Choroid plexus epithelial cell (primary cell): Measurements from ENCODE around the gene NFU1.

Experiments
- DNase-seq: peaks from one replicate; pipeline ENCODE4 v3.0.0-alpha.2; 2010; ENCODE audit warnings: low read depth
- H3K4me3 ChIP-seq: 2 replicates; pipeline ENCODE4 v1.5.1; 2011; ENCODE audit warnings: low read depth, mild to moderate bottlenecking, control low read depth, low read length, moderate library complexity
- CTCF ChIP-seq: conservative IDR thresholded peaks from 2 replicates; pipeline ENCODE4 v1.5.1; 2011; ENCODE audit warnings: low read depth, mild to moderate bottlenecking, control low read depth, inconsistent platforms, low read length, moderate library complexity

NFU1 gene

DNA sequence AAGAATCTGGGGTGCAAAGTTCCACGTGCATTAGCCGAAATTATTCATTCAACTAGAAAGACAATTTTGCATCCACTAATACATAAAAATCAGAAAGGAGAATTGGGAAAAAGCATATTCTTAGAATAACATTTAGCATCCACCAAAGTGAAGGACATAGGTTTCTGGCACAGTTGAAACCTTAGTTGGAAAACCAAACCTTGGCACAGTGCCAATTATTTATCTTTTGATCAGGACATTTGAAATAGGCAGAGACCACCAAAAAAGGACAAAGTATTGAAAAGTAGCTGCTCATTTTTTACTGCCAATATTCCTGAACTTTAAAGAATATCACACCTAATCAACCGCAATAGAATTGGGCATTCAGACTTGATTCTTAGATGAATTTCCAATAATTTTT lies 25.5 kb upstream of the NFU1 start:
- no peak for DNase-seq
- no peak overlapping the region for H3K4me3 ChIP-seq
- TF ChIP-seq CTCF = no peak

- no peak for DNase-seq
- TF ChIP-seq CTCF = no peak
- H3K4me3 ChIP-seq = no peak overlapping the region
Observed at GRCh38 chr2:69461404-69461803, 24.2 kb upstream of the NFU1 start.

GRCh38 chr2:69459936-69460335 lies 22.7 kb upstream of the NFU1 start:
- no peak for TF ChIP-seq CTCF
- H3K4me3 ChIP-seq = no peak overlapping the region
- no peak for DNase-seq

- no peak for TF ChIP-seq CTCF
- H3K4me3 ChIP-seq = no peak overlapping the region
- DNase-seq = no peak
Observed at GRCh38 chr2:69456950-69457445, 19.8 kb upstream of the NFU1 start.

DNA sequence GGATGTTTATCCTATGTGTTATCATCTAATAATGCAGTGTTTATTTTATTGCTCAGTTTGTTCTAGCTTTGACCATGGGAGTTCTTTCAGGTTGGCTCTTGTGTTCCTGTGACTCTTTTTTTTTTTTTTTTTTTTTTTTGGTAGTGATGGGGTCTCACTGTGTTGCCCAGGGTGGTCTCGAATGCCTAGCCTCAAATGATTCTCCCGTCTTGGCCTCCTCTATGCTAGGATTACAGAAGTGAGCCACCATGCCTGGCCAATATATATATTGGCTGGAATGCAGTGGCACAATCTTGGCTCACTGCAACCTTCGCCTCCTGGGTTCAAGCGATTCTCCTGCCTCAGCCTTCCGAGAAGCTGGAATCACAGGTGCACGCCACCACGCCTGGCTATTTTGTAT lies 18.9 kb upstream of the NFU1 start:
- no peak overlapping the region for H3K4me3 ChIP-seq
- DNase-seq = no peak
- TF ChIP-seq CTCF = no peak

DNA sequence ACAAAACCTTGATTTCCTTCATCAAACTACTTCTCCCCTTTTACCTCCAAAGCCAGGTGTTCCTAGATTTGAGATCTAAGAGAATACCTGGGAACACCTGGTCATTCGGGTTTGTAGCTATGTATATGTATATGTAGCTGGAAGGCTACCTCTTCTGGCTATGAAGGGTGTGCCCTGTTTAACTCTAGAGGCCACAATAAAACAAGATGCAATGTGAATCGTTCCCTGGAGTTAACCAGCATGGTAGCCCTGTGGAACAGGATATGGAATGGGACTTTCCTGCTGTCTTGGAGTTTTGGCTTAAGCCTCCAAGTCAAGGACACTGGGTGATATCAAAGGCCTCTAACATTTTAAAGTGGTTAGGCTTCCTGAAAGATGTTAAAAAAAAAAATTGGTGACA lies 17.7 kb upstream of the NFU1 start:
- TF ChIP-seq CTCF = no peak
- no peak for DNase-seq

DNA sequence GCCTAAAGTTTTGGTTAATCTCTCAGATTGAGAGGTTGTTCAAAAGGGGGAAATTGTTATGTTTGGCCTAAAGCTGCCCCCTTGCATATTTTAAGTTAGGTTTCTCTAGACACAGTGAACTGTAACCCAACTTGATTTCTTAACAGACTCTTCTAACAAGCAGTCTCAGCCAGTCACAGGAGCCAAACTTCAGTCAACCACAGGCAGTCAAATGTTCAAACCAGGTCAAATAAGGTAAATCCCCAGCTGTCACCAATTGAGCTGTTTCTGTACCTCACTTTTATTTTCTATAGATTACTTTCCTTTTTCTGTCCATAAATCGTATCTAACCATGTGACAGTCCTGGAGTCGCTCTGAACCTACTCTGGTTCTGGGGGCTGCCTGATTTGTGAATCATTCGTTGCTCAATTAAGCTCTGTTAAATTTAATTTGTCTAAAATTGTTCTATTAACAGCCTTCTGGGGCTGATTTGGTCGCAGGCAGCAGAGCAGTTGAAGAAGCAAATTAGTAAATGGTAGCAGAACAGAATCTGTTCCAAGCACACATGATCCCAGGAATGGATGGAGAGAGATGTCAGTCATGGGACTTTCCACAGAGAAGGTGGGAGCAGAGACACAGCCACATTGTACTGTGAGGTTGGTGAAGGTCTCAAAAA lies 16.4 kb upstream of the NFU1 start:
- no peak overlapping the region for H3K4me3 ChIP-seq
- peak; percentile 63 for DNase-seq
- TF ChIP-seq CTCF = no peak

More for the DNA sequence above, 17.7 kb upstream of the NFU1 start:
- no peak overlapping the region for H3K4me3 ChIP-seq
